ENCODE results near the gene ADGRV1.

Gene ADGRV1

DNA sequence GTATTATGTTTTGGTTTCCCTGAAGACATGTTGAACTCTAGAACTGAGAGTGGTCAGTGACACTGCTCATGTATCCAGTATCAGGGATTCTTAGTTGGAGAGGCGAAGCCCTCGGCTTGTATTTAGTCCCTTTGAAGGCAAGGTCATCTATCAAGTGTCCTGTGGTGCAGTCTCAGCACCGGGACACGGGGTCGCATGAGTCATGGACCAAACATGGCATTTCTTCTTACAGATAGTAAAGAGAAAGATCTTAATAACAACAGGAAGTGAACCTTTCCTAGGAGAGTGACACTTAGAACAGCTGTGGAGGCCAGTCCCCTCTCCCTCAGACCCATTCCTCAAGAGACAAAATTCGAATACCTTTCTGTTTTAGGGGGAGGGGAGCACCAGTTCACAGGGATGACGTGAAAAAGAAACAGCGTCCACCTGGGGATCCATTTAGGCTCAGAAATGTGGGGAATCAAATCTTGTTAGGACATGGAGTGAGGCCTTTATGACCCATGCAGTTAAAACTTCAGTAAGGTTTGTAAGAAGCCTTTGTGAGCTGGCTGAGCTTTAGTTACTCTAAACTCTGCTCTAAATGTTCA lies 86.5 kb downstream of the ADGRV1 start:
- TF ChIP-seq, protein P1, sequence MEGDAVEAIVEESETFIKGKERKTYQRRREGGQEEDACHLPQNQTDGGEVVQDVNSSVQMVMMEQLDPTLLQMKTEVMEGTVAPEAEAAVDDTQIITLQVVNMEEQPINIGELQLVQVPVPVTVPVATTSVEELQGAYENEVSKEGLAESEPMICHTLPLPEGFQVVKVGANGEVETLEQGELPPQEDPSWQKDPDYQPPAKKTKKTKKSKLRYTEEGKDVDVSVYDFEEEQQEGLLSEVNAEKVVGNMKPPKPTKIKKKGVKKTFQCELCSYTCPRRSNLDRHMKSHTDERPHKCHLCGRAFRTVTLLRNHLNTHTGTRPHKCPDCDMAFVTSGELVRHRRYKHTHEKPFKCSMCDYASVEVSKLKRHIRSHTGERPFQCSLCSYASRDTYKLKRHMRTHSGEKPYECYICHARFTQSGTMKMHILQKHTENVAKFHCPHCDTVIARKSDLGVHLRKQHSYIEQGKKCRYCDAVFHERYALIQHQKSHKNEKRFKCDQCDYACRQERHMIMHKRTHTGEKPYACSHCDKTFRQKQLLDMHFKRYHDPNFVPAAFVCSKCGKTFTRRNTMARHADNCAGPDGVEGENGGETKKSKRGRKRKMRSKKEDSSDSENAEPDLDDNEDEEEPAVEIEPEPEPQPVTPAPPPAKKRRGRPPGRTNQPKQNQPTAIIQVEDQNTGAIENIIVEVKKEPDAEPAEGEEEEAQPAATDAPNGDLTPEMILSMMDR (IDR thresholded peaks at IDR 0.05; ENCODE audit: extremely low read depth, insufficient read depth, missing control alignments) = no peak
- no peak for DNase-seq (ENCODE audit: low spot score)
- in situ Hi-C loops (cut with MboI; ENCODE audit: low pct_unique_long_range_greater_than_20kb, low sequenced_read_pairs, unreplicated experiment) = no loop called here

DNA sequence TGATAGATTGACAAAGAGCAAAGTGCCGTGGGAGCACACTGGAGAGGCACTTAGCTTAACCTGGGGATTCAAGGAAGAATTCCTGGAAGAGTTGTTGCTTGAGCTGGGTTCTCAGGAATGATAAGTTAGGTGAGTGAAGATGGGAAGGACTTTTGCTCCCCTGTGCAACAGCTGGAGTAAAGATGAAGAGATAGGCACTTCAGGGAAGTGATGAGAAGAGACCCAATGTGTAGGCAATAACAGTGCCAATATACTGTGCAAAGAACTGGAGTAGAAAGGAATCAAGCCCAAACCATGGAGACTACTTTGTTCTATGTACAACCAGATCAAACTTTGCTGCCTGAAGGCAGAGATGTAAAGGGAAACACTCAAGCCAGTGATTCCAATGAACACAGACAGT lies 92.2 kb downstream of the ADGRV1 start:
- in situ Hi-C loops (cut with MboI; ENCODE audit: low pct_unique_long_range_greater_than_20kb, low sequenced_read_pairs, unreplicated experiment) = no loop called here
- DNase-seq (ENCODE audit: low spot score) = no peak
- TF ChIP-seq, protein P1 (IDR thresholded peaks at IDR 0.05; ENCODE audit: extremely low read depth, insufficient read depth, missing control alignments) = no peak

GRCh38 chr5:90654215-90654614 lies 95.6 kb downstream of the ADGRV1 start:
- TF ChIP-seq, protein P1 (IDR thresholded peaks at IDR 0.05; ENCODE audit: extremely low read depth, insufficient read depth, missing control alignments) = no peak
- in situ Hi-C loops (cut with MboI; ENCODE audit: low pct_unique_long_range_greater_than_20kb, low sequenced_read_pairs, unreplicated experiment) = no loop called here
- no peak for DNase-seq (ENCODE audit: low spot score)

GRCh38 chr5:90655423-90655822 lies 96.8 kb downstream of the ADGRV1 start:
- TF ChIP-seq, protein P1 (IDR thresholded peaks at IDR 0.05; ENCODE audit: extremely low read depth, insufficient read depth, missing control alignments) = no peak
- in situ Hi-C loops (cut with MboI; ENCODE audit: low pct_unique_long_range_greater_than_20kb, low sequenced_read_pairs, unreplicated experiment) = no loop called here
- DNase-seq (ENCODE audit: low spot score) = no peak

- in situ Hi-C loops (cut with MboI; ENCODE audit: low pct_unique_long_range_greater_than_20kb, low sequenced_read_pairs, unreplicated experiment) = no loop called here
- DNase-seq (ENCODE audit: low spot score) = no peak
- TF ChIP-seq, protein P1 (IDR thresholded peaks at IDR 0.05; ENCODE audit: extremely low read depth, insufficient read depth, missing control alignments) = no peak
Observed at GRCh38 chr5:90657030-90657429, 98.4 kb downstream of the ADGRV1 start.

- TF ChIP-seq, protein P1 (IDR thresholded peaks at IDR 0.05; ENCODE audit: extremely low read depth, insufficient read depth, missing control alignments) = no peak
- no peak for DNase-seq (ENCODE audit: low spot score)
Observed at GRCh38 chr5:90657788-90658187, 99.2 kb downstream of the ADGRV1 start.

More at GRCh38 chr5:90657788-90658187, 99.2 kb downstream of the ADGRV1 start:
- in situ Hi-C loops (cut with MboI; ENCODE audit: low pct_unique_long_range_greater_than_20kb, low sequenced_read_pairs, unreplicated experiment) = no loop called here
